PC-9 (cell line): Measurements from ENCODE around the gene NDUFAF2. TPM values are rescaled to one million over a fixed set of nuclear protein-coding genes. Genes with fewer than 3 reads are reported as not detected.

Experiments used
- BruUV-seq: library from RNA; stranded (reverse); fragments of 400-500 nt; replicated peaks from 2 replicates; lab custom pipeline; 2021; lab: Mats Ljungman, UMichigan
- CTCF ChIA-PET: fragments of 300-600 bp; sonication (Branson Sonifier 250); formaldehyde crosslinking; loops from one replicate; lab custom pipeline; 2022; ENCODE audit warnings: antibody characterized with exemption; lab: Charles Lee
- POLR2A ChIA-PET: fragments of 300-600 bp; sonication (Branson Sonifier 250); formaldehyde crosslinking; loops from one replicate; lab custom pipeline; 2022; ENCODE audit warnings: antibody characterized with exemption; ENCODE audit not compliant: unreplicated experiment; lab: Charles Lee
- DNase-seq, 2 experiments: peaks; one replicate each; pipeline versions ENCODE4 v3.0.0 to v3.0.0-alpha.2; 2015 to 2022; ENCODE audit warnings: mixed read lengths in 1 of 2
- H2AFZ ChIP-seq: fragments of 200-600 bp; sonication (generic); 2 replicates; pipeline ENCODE4 v1.8.1; 2017; ENCODE audit warnings: antibody characterized with exemption
- H3F3A ChIP-seq: fragments of 200-600 bp; sonication (generic); 2 replicates; pipeline ENCODE4 v1.8.1; 2017; ENCODE audit warnings: antibody characterized with exemption, mild to moderate bottlenecking, low read depth; ENCODE audit not compliant: insufficient read depth
- H3K27ac ChIP-seq: fragments of 200-600 bp; sonication (generic); 2 replicates; pipeline ENCODE4 v1.6.1; 2016; ENCODE audit warnings: mixed run types
- H3K27me3 ChIP-seq: fragments of 200-600 bp; sonication (generic); 2 replicates; pipeline ENCODE4 v1.6.1; 2016; ENCODE audit warnings: low read depth, mixed run types; ENCODE audit not compliant: insufficient read depth
- H3K36me3 ChIP-seq: fragments of 200-600 bp; sonication (generic); 2 replicates; pipeline ENCODE4 v1.6.1; 2016; ENCODE audit warnings: low read depth, mixed run types
- H3K4me1 ChIP-seq: fragments of 200-600 bp; sonication (generic); replicated peaks from 2 replicates; pipeline ENCODE4 v1.6.1; 2016; ENCODE audit warnings: mixed run types; ENCODE audit not compliant: insufficient read depth
- H3K4me2 ChIP-seq: fragments of 200-600 bp; sonication (generic); 2 replicates; pipeline ENCODE4 v1.6.1; 2017; ENCODE audit warnings: mixed run types
- H3K4me3 ChIP-seq: fragments of 200-600 bp; sonication (generic); 2 replicates; pipeline ENCODE4 v1.6.1; 2016; ENCODE audit warnings: mixed run types
- H3K79me2 ChIP-seq: fragments of 200-600 bp; sonication (generic); 2 replicates; pipeline ENCODE4 v1.6.1; 2017; ENCODE audit warnings: low read depth, mixed run types
- H3K9me2 ChIP-seq: fragments of 200-600 bp; sonication (generic); 2 replicates; pipeline ENCODE4 v1.8.1; 2017; ENCODE audit warnings: mild to moderate bottlenecking; ENCODE audit not compliant: insufficient read depth
- H3K9me3 ChIP-seq: fragments of 200-600 bp; sonication (generic); 2 replicates; pipeline ENCODE4 v1.8.1; 2016; ENCODE audit warnings: low read depth; ENCODE audit not compliant: insufficient read depth
- H4K20me1 ChIP-seq: fragments of 200-600 bp; sonication (generic); 2 replicates; pipeline ENCODE4 v1.8.1; 2017; ENCODE audit not compliant: insufficient read depth
- CTCF ChIP-seq: fragments of 200-600 bp; sonication (generic); conservative IDR thresholded peaks from 2 replicates; pipeline ENCODE4 v1.6.1; 2017; ENCODE audit warnings: mixed run types, antibody characterized with exemption, mild to moderate bottlenecking, moderate library complexity
- EZH2 ChIP-seq: fragments of 200-600 bp; sonication (generic); IDR thresholded peaks from 2 replicates; pipeline ENCODE4 v1.8.0; 2017; ENCODE audit warnings: antibody characterized with exemption, low read depth
- intact Hi-C: fragments of 100-400 bp; cut with micrococcal nuclease; formaldehyde crosslinking; loops from one replicate; pipeline ENCODE4 v1.10.0; 2022; ENCODE audit not compliant: unreplicated experiment
- total RNA-seq: library from RNA; stranded (reverse); gene quantifications from 2 replicates; pipeline ENCODE4 v1.2.3, GENCODE V29; 2021

Gene NDUFAF2
- total RNA-seq, 1 experiment from 2014 or later = 42.7 TPM

GRCh38 chr5:61047346-61047745 lies 102.3 kb downstream of the NDUFAF2 start:
- Histone ChIP-seq H3K27ac (no peak overlapping the region), H3K36me3 (0 out of 2 replicates have a peak, but pooled peaks cover 4% of the 10 kb centered on the region), H3K27me3 (no peaks in the 10 kb centered on the region), H3K9me3 (peaks cover 6% of the 10 kb centered on the region; the same call in 1 of the 2 replicates), H3K4me1 (peaks cover 31% of the 10 kb centered on the region), H3F3A (peaks cover 5% of the 10 kb centered on the region; the same call in 1 of the 2 replicates), H3K4me2 (no peak overlapping the region), H3K4me3 (no peak overlapping the region), H3K79me2 (peaks cover 7% of the 10 kb centered on the region; the same call in 1 of the 2 replicates), H2AFZ (no peak overlapping the region), H3K9me2 (no peaks in the 10 kb centered on the region), H4K20me1 (no peaks in the 10 kb centered on the region)
- intact Hi-C loops = no loop called here
- TF ChIP-seq EZH2 (no peak), CTCF (no peak)
- BruUV-seq = no TSS peak
- no peak for DNase-seq
- POLR2A ChIA-PET = interaction anchor here (0.6 kb wide), 1 partner anchor 441 kb away, joined by 3 read pairs; no protein-coding TSS in a partner anchor
- CTCF ChIA-PET = no interaction called here

GRCh38 chr5:61048534-61048933 lies 103.5 kb downstream of the NDUFAF2 start:
- Histone ChIP-seq H3K27ac (peak overlapping the region; percentile 33), H3K4me3 (no peak overlapping the region), H4K20me1 (no peaks in the 10 kb centered on the region), H3K9me2 (no peaks in the 10 kb centered on the region), H3F3A (peaks cover 12% of the 10 kb centered on the region; the same call in 1 of the 2 replicates), H2AFZ (no peak overlapping the region), H3K27me3 (no peaks in the 10 kb centered on the region), H3K9me3 (peaks cover 6% of the 10 kb centered on the region; the same call in 1 of the 2 replicates), H3K4me1 (peaks cover 42% of the 10 kb centered on the region), H3K4me2 (no peak overlapping the region), H3K79me2 (peaks cover 10% of the 10 kb centered on the region; the same call in 1 of the 2 replicates), H3K36me3 (0 out of 2 replicates have a peak, but pooled peaks cover 4% of the 10 kb centered on the region)
- BruUV-seq = no TSS peak
- peak in 1 of 2 experiments; percentile 87 for DNase-seq
- TF ChIP-seq EZH2 (no peak), CTCF (no peak)
- ChIA-PET POLR2A (no interaction called here), CTCF (no interaction called here)
- intact Hi-C loops = no loop called here

GRCh38 chr5:61050292-61050691 lies 105.3 kb downstream of the NDUFAF2 start:
- ChIA-PET CTCF (no interaction called here), POLR2A (no interaction called here)
- no peak for DNase-seq
- Histone ChIP-seq H4K20me1 (no peaks in the 10 kb centered on the region), H3K9me2 (no peaks in the 10 kb centered on the region), H3K9me3 (no peaks in the 10 kb centered on the region), H3K27ac (no peak overlapping the region), H3K4me3 (no peak overlapping the region), H3K4me2 (no peak overlapping the region), H3K79me2 (peaks cover 10% of the 10 kb centered on the region; the same call in 1 of the 2 replicates), H3K4me1 (peaks cover 43% of the 10 kb centered on the region), H3K27me3 (no peaks in the 10 kb centered on the region), H3K36me3 (0 out of 2 replicates have a peak, but pooled peaks cover 4% of the 10 kb centered on the region), H2AFZ (no peak overlapping the region), H3F3A (peaks cover 12% of the 10 kb centered on the region; the same call in 1 of the 2 replicates)
- intact Hi-C loops = loop anchor here (2.0 to 10.0 kb wide), 3 partner anchors 112 to 375 kb away; partner anchors contain the start of gene SMIM15
- no TSS peak for BruUV-seq
- TF ChIP-seq CTCF (no peak), EZH2 (no peak)
